Measurements from ENCODE around the gene IFNAR2.

DNA sequence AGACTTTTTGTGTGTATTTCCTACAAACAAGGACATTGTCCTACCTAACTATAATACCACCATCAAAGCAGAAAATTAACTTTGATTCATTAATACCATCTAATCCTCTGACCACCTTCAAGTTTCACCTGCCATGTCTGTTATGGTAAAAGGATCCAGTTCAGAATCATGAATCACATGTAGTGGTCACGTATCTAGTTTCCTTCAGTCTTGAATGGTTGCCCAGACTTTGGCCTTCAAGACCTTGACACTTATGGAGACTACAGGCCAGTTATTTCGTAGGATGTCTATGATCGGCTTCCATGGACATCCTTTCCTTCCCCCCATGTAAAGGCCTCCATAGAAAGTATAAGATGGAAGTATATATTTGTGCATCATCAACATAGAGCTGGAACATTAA lies 10.4 kb upstream of the IFNAR2 start:
- TF ChIP-seq CTCF (IDR thresholded peaks at IDR 0.05; ENCODE audit: low read depth, low read length) = no peak
- no peak for TF ChIP-seq EZH2phosphoT487 (IDR thresholded peaks at IDR 0.05; ENCODE audit: low read depth)

Data from OCI-LY3 (cell line).